Right lobe of liver (tissue), 4 donors: ENCODE results near the gene CLDN14.

ENCODE experiments used
- CTCF ChIP-seq, 4 donors: fragments of 200-600 bp in 3 of 4; fragments of 450-650 bp in 1 of 4; IDR thresholded peaks; one replicate each; pipeline versions ENCODE4 v1.5.1 to v1.8.0; 2016 to 2022; ENCODE audit warnings: antibody characterized with exemption in 4 of 4, mild to moderate bottlenecking in 2 of 4
- POLR2A ChIP-seq: fragments of 450-650 bp; IDR thresholded peaks from one replicate; pipeline ENCODE4 v1.6.1; 2017; ENCODE audit warnings: antibody characterized with exemption, mild to moderate bottlenecking
- donor health status: DM: no; HTN: no; CAD: no.
- donor health status: DM: no; HTN: no; CAD: no.
- donor health status: DM: no; HTN: yes; CAD: no.

- TF ChIP-seq CTCF (IDR thresholded peaks at IDR 0.05) (no peak), POLR2A (no peak)
Observed at GRCh38 chr21:36463204-36463603, 16.7 kb downstream of the CLDN14 start.
